ENCODE data around the gene KLK3.

GRCh38 chr19:50854636-50855410 is at the start of gene KLK3:
- TF ChIP-seq CTCF (IDR thresholded peaks at IDR 0.05; ENCODE audit: insufficient read depth, low read length, poor library complexity, severe bottlenecking) (no peak), EZH2phosphoT487 (conservative IDR thresholded peaks at IDR 0.05; ENCODE audit: low read length) (no peak)
